ENCODE results near the gene SPNS3. TPM values are rescaled to one million over a fixed set of nuclear protein-coding genes. Genes with fewer than 3 reads are reported as not detected.

The SPNS3 gene
- total and polyA plus RNA-seq, 9 of the 15 experiments (the other 6 are each of a cell fraction or from before 2014, with no cell fraction given), result not detected

GRCh38 chr17:4389079-4389478 is 44.7 kb upstream of the SPNS3 start (continued):
- TF ChIP-seq, protein P1, sequence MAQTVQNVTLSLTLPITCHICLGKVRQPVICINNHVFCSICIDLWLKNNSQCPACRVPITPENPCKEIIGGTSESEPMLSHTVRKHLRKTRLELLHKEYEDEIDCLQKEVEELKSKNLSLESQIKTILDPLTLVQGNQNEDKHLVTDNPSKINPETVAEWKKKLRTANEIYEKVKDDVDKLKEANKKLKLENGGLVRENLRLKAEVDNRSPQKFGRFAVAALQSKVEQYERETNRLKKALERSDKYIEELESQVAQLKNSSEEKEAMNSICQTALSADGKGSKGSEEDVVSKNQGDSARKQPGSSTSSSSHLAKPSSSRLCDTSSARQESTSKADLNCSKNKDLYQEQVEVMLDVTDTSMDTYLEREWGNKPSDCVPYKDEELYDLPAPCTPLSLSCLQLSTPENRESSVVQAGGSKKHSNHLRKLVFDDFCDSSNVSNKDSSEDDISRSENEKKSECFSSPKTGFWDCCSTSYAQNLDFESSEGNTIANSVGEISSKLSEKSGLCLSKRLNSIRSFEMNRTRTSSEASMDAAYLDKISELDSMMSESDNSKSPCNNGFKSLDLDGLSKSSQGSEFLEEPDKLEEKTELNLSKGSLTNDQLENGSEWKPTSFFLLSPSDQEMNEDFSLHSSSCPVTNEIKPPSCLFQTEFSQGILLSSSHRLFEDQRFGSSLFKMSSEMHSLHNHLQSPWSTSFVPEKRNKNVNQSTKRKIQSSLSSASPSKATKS (CRISPR knock-in tag; IDR thresholded peaks at IDR 0.05), result no peak
- TF ChIP-seq ZNF384 (IDR thresholded peaks at IDR 0.05; ENCODE audit: low read depth, low read length), result no peak
- TF ChIP-seq ZNF785 (CRISPR knock-in tag; IDR thresholded peaks at IDR 0.05), result no peak
- no peak for TF ChIP-seq ETS2 (tag; IDR thresholded peaks at IDR 0.05; ENCODE audit: borderline replicate concordance, poor library complexity, severe bottlenecking)
- no peak for TF ChIP-seq GTF3C2 (IDR thresholded peaks at IDR 0.05; ENCODE audit: borderline replicate concordance, extremely low read depth, insufficient read length)
- TF ChIP-seq ZNF780A (CRISPR knock-in tag; IDR thresholded peaks at IDR 0.05), result no peak
- no peak for TF ChIP-seq SIRT6 (IDR thresholded peaks at IDR 0.05; ENCODE audit: low read depth, low read length)
- no peak for TF ChIP-seq GABPB1 (CRISPR knock-in tag; IDR thresholded peaks at IDR 0.05)
- no peak for TF ChIP-seq BDP1 (IDR thresholded peaks at IDR 0.05; ENCODE audit: insufficient read depth, insufficient read length)
- TF ChIP-seq, protein P2, sequence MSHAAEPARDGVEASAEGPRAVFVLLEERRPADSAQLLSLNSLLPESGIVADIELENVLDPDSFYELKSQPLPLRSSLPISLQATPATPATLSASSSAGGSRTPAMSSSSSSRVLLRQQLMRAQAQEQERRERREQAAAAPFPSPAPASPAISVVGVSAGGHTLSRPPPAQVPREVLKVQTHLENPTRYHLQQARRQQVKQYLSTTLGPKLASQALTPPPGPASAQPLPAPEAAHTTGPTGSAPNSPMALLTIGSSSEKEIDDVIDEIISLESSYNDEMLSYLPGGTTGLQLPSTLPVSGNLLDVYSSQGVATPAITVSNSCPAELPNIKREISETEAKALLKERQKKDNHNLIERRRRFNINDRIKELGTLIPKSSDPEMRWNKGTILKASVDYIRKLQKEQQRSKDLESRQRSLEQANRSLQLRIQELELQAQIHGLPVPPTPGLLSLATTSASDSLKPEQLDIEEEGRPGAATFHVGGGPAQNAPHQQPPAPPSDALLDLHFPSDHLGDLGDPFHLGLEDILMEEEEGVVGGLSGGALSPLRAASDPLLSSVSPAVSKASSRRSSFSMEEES (CRISPR knock-in tag; IDR thresholded peaks at IDR 0.05), result no peak

Data from K562 (cell line).